ENCODE measurements around the gene MXI1. TPM values are rescaled to one million over a fixed set of nuclear protein-coding genes. Genes with fewer than 3 reads are reported as not detected.

Gene MXI1
- total RNA-seq, 1 donor from 2014 or later: 49.8 TPM

- Histone ChIP-seq H3K27ac (no peak overlapping the region), H3K36me3 (no peaks in the 10 kb centered on the region), H3K4me1 (peaks cover 19% of the 10 kb centered on the region), H3K27me3 (no peaks in the 10 kb centered on the region), H3K4me3 (no peak overlapping the region), H3K9me3 (no peaks in the 10 kb centered on the region)
- TF ChIP-seq POLR2AphosphoS5 (IDR thresholded peaks at IDR 0.05; ENCODE audit: insufficient read depth in 1 of 2, low read depth in 1 of 2): no peak
- TF ChIP-seq CTCF (IDR thresholded peaks at IDR 0.05): no peak
- no peak for TF ChIP-seq POLR2A (IDR thresholded peaks at IDR 0.05)
- peak in 1 of 2 donors; percentile 37 for DNase-seq (ENCODE audit: extremely low spot score in 2 of 2)
- intact Hi-C loops (cut with DNase I): no loop called here
Observed at GRCh38 chr10:110172155-110172554, 35.2 kb upstream of the MXI1 start.

GRCh38 chr10:110174201-110174600 lies 33.2 kb upstream of the MXI1 start:
- no peaks in the 10 kb centered on the region for H3K9me3 ChIP-seq
- DNase-seq (ENCODE audit: extremely low spot score in 2 of 2): peak in 1 of 2 donors; percentile 16

GRCh38 chr10:110174816-110175215 lies 32.6 kb upstream of the MXI1 start:
- intact Hi-C loops (cut with DNase I): no loop called here
- no peak overlapping the region for H3K4me3 ChIP-seq
- peak in 1 of 2 donors; percentile 14 for DNase-seq (ENCODE audit: extremely low spot score in 2 of 2)

More at GRCh38 chr10:110174201-110174600, 33.2 kb upstream of the MXI1 start:
- Histone ChIP-seq H3K4me1 (peaks cover 8% of the 10 kb centered on the region), H3K27me3 (no peaks in the 10 kb centered on the region), H3K27ac (no peak overlapping the region), H3K36me3 (no peaks in the 10 kb centered on the region), H3K4me3 (no peak overlapping the region)
- intact Hi-C loops (cut with DNase I): no loop called here
- TF ChIP-seq POLR2AphosphoS5 (IDR thresholded peaks at IDR 0.05; ENCODE audit: insufficient read depth in 1 of 2, low read depth in 1 of 2): no peak
- no peak for TF ChIP-seq POLR2A (IDR thresholded peaks at IDR 0.05)
- TF ChIP-seq CTCF (IDR thresholded peaks at IDR 0.05): no peak

GRCh38 chr10:110175406-110175805 lies 32.0 kb upstream of the MXI1 start:
- intact Hi-C loops (cut with DNase I): no loop called here
- no peak for TF ChIP-seq POLR2A (IDR thresholded peaks at IDR 0.05)
- TF ChIP-seq POLR2AphosphoS5 (IDR thresholded peaks at IDR 0.05; ENCODE audit: insufficient read depth in 1 of 2, low read depth in 1 of 2): no peak
- no peak for TF ChIP-seq CTCF (IDR thresholded peaks at IDR 0.05)
- Histone ChIP-seq H3K4me1 (peaks cover 3% of the 10 kb centered on the region), H3K9me3 (no peaks in the 10 kb centered on the region), H3K36me3 (no peaks in the 10 kb centered on the region), H3K27ac (no peak overlapping the region), H3K27me3 (no peaks in the 10 kb centered on the region), H3K4me3 (no peak overlapping the region)
- peak in 1 of 2 donors; percentile 52 for DNase-seq (ENCODE audit: extremely low spot score in 2 of 2)

More at GRCh38 chr10:110174816-110175215, 32.6 kb upstream of the MXI1 start:
- Histone ChIP-seq H3K9me3 (no peaks in the 10 kb centered on the region), H3K4me1 (peaks cover 8% of the 10 kb centered on the region), H3K27me3 (no peaks in the 10 kb centered on the region), H3K36me3 (no peaks in the 10 kb centered on the region), H3K27ac (no peak overlapping the region)
- TF ChIP-seq POLR2A (IDR thresholded peaks at IDR 0.05): no peak
- TF ChIP-seq CTCF (IDR thresholded peaks at IDR 0.05): no peak
- TF ChIP-seq POLR2AphosphoS5 (IDR thresholded peaks at IDR 0.05; ENCODE audit: insufficient read depth in 1 of 2, low read depth in 1 of 2): no peak

GRCh38 chr10:110176141-110177030 lies 31.0 kb upstream of the MXI1 start:
- H3K4me1 ChIP-seq: no peaks in the 10 kb centered on the region
- no peak overlapping the region for H3K4me3 ChIP-seq
- no peak for TF ChIP-seq CTCF (IDR thresholded peaks at IDR 0.05)
- TF ChIP-seq POLR2AphosphoS5 (IDR thresholded peaks at IDR 0.05; ENCODE audit: insufficient read depth in 1 of 2, low read depth in 1 of 2): no peak
- TF ChIP-seq POLR2A (IDR thresholded peaks at IDR 0.05): no peak
- peak in 1 of 2 donors; percentile 79 for DNase-seq (ENCODE audit: extremely low spot score in 2 of 2)
- no peaks in the 10 kb centered on the region for H3K27me3 ChIP-seq
- H3K9me3 ChIP-seq: no peaks in the 10 kb centered on the region
- intact Hi-C loops (cut with DNase I): no loop called here
- H3K27ac ChIP-seq: no peak overlapping the region
- H3K36me3 ChIP-seq: no peaks in the 10 kb centered on the region
